G401 (cell line): ENCODE measurements around the gene PRC1. TPM values are rescaled to one million over a fixed set of nuclear protein-coding genes. Genes with fewer than 3 reads are reported as not detected.
A peak's percentile ranks its signal among the peaks of the same experiment; 100 is the strongest.
"Not testable (repeated sequence)": the region's sequence is repeated elsewhere in the genome, so short reads cannot be mapped to it uniquely, and the experiment has no call there.

ENCODE experiments used
- DNase-seq: peaks from one replicate; pipeline ENCODE4 v3.0.0-alpha.2; 2015; ENCODE audit warnings: low spot score
- in situ Hi-C: cut with HindIII; loops from 2 replicates; pipeline ENCODE4 v1.10.0; 2016; ENCODE audit warnings: low sequenced_read_pairs, mixed read lengths
- total RNA-seq: library from RNA; depleted of rRNA; stranded (reverse); fragments of >200 nt; shearing (Covaris generic); gene quantifications from 2 replicates; pipeline ENCODE4 v1.2.3, GENCODE V29; 2014; rRNA removed

PRC1 gene, protein sequence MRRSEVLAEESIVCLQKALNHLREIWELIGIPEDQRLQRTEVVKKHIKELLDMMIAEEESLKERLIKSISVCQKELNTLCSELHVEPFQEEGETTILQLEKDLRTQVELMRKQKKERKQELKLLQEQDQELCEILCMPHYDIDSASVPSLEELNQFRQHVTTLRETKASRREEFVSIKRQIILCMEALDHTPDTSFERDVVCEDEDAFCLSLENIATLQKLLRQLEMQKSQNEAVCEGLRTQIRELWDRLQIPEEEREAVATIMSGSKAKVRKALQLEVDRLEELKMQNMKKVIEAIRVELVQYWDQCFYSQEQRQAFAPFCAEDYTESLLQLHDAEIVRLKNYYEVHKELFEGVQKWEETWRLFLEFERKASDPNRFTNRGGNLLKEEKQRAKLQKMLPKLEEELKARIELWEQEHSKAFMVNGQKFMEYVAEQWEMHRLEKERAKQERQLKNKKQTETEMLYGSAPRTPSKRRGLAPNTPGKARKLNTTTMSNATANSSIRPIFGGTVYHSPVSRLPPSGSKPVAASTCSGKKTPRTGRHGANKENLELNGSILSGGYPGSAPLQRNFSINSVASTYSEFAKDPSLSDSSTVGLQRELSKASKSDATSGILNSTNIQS
- total RNA-seq, result 138 and 140 TPM in 2 replicates

DNA sequence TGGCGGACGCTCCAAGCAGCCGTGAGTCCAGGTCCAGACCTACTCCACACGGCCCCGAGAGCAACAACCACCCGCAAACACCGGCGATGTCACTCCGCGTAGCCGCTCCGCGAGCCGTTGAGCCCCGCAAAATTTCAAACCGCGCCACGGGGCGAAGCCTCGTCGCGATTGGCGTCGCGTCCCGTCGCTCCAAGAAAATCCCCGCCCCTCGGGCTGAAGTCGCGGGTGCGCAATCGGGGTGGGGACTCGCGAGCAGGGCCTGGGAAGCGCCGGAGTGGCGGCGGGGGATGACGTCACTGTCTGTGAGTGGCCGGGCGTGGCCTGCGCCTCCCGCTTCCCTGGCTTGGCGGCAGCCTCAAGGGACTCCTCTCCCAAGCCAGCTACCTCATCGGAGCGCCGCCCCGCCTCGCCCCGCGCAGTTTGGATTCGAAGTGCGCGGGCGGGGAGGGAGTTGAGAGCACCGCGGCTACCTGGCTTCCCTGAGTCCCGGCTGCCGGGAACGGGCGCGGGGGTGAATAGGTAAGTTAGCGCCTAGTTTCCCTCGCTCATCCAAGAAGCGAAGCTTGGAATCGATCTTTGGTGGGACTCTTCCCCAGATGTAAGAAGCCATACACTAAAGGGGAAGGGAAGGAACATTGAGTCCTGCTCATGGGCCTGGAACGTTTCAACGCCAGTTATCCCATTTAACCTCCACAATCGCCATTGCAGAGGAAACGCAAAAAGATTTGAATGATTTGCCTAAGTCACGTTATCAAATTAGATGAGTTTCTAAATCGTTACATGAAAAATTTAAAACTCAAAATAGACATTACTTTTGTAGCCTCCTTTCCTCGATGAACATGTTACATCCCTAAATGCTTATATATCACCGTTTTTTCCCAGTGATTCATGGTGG, at the start of gene PRC1:
Gene PRC1 (minus strand): TSS at position 119 of the 895 bp plus-strand sequence. CDS start 118 bp downstream, at position 1.
- in situ Hi-C loops, result no loop called here
- DNase-seq, result peak; percentile 98

DNA sequence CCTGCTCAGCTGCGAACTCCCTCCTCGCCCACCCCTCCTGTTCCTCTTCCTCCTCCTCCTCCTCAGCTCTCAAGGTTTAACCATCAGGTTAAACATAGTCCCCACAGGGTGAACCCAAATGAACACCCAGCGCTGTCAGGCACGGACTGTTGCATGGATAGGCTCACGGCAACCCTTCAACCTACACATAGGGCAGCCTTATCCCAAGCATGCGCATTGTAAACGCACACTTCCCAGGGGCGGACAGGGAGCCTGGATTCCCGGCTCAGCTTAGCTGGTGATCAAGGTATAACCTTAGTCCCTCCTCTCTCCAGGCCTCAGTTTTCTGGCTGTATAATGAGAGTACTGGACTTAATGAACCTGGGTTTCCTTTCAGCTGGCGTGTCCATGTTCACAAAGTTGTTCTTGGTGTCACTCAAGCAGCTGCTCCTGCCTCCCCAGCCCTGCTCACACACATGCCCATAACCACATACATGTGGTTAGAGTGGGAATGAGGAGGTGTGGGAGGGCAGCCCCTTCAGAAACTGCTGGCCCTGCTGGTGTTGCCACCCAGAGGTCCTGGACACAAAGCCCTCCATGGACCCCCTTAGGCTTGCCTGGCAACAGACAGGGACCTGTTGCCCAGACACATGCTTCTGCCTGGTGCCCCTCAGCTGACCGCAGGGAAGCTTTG, 49.0 kb upstream of the PRC1 start:
- in situ Hi-C loops, result no loop called here
- DNase-seq, result no peak

DNA sequence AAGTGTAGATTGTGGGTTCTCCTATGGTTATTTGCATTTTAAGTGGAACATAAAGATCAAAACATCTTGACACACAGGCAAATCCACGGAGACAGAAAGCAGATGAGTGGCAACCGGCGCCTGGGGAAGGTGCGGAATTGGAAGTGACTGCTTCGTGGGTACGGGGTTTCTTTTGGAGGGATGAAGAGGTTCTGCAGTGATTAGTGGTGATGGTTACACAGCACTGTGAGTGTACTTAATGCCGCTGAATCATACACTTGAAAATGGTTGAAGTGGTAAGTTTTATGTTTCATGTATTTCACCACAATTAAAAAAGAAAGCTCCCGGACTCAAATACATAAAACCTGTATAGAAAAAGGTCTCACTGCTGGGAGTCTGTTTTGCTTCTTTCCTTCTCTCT, 46.5 kb upstream of the PRC1 start:
- in situ Hi-C loops, result no loop called here
- DNase-seq, result no peak

DNA sequence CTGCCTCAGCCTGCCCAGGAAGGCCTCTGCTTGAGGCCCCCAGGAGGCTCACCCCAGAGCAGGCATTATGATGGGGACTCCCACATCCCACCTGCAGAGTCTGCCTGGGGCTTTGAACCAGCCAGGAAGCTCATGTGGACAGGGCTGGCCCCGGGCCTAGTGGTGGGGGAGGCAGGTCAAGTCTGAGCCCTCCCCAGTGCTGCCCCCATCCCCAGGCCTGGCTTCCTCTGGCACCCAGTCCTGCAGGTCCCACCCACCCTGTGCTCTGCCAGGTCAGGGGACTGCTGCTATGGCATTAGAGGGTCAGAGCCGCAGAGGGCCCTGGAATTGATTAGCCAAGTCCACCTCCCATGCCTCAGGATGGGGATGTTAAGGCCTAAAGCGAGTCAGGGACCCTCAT, 45.7 kb upstream of the PRC1 start:
- in situ Hi-C loops, result no loop called here
- DNase-seq, result no peak

DNA sequence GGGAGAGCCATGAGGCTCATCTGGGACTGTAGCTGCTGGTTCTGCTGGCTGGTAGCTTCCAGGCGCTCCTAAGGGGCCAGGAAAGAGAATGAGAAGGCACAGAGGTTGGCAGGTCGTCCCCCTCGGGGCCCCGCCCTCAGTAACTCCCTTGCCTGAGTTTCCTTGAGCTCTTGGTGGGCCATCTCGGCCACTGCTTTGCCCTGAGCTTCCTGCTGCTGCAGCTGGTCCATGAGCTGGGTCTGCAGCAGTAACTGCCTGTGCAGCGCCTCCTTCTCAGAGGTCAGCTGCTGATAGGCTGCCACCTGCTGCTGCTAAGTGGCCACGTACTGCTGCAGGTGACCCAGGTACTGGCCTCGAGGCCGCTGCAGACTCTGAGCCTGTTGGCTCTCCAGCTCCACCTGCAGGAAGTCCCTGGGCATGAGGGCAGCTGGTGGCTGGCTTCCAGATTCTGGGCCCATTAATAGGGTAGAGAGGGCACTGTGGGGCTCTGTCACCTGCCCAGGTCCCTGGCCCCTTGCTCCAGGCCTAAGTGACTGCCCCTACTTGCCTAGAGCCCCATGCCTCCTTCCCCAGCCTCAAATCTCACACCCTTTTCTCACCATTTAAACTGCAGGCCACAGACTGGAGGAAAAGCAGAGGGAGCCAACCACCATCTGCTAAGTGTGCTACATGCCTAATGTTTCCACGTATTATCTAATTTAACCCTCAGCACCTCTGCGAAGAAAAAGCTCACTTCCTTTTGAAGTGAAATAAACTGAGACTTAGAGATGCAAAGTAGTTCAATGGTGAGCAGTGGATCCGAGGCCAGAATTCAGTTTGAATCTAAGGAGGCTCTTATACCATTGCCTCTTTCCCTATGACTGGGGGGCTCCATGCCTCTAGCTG, 38.8 kb upstream of the PRC1 start:
- peak; percentile 47 for DNase-seq
- in situ Hi-C loops, result no loop called here

DNA sequence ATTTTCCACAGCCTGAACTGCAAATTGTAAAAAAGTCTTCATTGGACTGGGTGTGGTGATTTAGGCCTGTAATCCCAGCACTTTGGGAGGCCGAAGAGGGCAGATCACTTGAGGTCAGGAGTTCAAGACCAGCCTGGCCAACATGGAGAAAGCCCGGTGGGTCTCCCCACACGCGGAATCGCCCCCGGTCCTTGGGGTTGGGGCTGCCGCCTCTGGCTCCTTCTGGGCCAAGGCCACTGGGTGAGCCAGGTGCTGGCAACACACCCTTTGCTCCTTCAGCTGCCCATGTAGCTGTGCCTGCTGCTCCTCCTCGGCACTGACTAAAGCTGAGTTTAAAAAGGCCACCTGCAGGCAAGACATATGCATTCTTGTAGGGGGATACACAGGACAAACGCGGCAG, 37.5 kb upstream of the PRC1 start:
- in situ Hi-C loops, result no loop called here
- no peak for DNase-seq

DNA sequence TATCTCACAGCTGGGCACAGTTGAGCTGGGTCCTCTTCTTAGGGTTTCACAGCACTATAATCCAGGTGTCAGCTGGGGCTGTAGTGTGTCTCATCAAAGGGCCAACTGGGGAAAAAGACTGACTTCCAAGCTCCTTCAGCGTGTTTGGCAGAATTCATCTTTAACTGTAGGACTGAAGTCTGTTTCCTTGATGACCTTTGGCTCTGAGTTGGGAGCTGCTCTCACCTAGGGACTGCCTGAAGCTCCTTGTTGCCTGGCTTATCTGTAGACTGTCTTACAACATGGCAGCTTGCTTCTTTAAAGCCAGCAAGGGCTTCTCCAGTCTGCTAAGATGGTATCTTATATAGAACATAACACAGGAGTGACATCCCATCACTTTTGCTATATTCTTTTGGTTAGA, 33.3 kb upstream of the PRC1 start:
- in situ Hi-C loops, result no loop called here
- no peak for DNase-seq

DNA sequence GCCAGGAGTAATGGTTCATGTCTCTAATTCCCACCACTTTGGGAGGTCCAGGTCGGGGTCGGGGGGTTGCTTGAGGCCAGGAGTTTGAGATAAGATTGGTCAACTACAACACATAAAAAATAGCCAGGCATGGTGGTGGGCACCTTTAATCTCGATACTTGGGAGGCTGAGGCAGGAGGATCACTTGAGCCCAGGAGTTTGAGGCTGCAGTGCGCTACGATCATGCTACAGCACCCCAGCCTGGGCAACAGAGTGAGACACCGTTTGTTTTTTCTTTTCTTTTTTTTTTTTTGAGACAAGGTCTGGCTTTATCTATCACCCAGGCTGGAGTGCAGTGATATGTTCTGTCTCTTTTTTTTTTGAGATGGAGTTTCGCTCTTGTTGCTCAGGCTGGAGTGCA, 29.4 kb upstream of the PRC1 start:
- in situ Hi-C loops, result no loop called here
- no peak for DNase-seq

DNA sequence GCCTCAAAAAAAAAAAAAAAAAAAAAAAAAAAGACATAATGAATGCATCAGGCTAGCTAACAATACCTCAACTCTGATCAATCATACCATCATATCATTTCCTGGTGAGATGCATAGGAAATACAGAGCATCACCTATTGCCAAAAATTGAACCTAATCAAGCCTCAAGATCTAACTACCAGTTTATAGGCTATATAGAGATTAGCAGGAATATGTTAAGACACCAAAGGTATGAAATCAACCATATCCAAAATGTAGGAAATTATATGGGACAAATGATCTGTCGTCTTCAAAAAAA, 28.4 kb upstream of the PRC1 start:
- in situ Hi-C loops, result no loop called here
- no peak for DNase-seq

DNA sequence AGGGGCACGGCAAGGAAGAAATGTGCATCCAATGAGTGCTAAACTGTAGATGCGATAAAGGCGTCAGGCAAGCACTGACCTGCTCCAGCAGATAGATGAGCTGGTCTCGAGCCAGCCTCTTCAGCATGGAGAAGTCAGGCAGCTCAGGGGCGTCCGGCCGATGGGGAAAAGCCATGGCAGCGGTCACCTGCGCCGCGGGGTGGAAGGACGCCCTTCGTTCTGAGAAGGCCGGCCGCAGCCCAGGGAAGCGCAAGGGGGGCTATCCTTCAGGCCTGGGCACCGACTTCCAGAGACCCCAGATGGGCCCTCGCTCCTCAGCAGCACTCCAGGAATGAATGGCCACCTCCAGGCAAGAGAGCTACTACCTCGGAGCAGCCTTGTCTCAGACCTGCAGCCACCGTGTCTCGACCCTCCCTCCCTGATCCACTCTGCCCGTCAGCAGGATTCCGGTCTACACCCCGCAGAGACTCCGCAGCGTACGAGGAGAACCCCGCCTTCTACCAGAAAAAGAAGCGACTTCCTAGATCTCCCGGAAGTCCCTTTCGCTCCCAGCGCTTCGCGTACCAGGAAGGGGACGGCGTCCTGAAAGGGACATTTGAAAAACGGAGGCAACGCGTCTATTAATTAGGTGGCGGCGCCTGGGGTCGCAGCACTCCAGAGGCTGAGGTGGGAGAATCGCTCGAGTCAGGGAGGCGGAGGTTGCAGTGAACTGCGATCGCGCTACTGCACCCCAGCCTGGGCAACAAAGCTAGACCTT, 27.9 kb upstream of the PRC1 start, which contains the start of gene VPS33B:
Gene VPS33B (minus strand): TSS at position 520 of the 757 bp plus-strand sequence. CDS start 345 bp downstream, at position 175.
- DNase-seq, result peak; percentile 92
- in situ Hi-C loops, result no loop called here

DNA sequence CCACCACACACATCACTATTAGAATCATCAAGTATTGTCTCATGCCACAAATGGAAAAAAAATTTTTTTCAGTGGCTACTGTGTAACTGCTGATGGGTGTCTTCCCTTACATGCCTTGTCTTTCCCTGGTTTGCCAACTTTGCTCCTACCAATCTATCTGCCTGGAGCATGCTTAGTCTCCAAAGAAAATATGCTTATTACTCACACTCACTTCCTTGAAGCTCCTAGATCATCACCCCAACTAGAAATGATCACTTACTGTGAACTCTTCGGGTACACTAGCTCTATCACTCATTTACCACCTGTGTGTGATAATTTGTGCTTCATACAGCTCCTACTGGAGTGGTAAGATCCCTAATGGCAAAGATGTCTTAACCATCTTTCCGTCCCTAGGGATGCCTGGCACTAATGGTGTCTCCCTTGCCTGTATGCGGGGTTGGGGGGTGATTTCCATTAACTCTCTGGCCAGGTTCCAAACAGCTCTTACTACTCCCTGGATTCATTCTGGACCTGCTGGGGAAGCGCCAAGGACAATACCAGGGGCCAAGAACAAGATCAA, 27.3 kb upstream of the PRC1 start:
- in situ Hi-C loops, result no loop called here
- DNase-seq, result no peak

DNA sequence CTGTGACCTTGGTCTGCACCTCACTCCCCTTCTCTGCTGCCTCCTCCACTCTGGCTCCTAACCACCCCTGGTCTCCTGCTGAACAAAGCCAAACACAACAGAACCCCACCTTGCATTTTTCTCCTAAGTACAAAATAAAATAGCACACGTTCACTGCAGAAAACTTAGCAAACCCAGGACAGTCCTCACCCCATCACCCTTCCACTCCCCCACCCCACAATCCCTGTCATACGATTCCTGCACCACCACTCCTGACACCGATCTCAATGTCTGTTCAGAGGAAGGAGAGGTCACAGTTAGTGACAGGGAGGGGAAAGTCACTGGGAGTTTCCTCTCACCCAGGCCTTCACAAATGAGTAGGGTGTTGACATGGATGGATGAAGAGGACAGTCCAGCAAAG, 23.8 kb upstream of the PRC1 start:
- in situ Hi-C loops, result no loop called here
- DNase-seq, result no peak

DNA sequence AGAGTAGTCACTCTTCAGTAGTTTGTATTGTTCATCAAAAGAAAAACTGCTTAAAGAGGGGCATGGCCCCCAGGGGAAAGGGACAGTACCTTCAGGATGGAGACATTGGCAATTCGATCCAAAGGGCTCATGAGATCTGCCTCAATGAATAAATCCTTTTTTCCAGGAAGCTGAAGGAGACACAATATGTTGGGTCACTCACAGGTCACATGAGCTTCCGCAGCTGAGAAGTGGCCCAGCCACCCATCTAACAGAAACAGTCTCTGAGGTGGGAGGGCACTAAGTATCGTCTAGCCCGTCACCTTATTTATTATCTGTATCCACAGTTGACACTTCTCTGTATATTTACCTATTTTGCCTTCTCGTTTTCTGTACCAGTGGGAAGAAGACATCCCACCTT, 23.4 kb upstream of the PRC1 start:
- no peak for DNase-seq
- in situ Hi-C loops, result no loop called here

DNA sequence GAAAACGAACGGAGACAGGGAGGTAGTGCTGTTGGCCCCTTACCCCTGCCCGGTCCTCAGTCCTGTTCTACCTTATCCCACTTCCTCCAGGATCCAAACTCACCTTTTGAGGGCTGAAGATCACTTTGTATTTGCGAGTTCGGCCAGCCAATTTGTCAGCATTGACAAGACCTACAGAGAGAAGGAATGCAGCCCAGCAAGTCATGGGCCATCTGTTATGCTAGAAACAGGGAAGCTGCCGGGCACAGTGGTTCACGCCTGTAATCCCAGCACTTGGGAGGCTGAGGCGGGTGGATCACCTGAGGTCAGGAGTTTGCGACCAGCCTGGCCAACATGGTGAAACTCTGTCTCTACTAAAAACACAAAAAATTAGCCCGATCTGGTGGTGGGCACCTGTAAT, 19.4 kb upstream of the PRC1 start:
- in situ Hi-C loops, DNase-seq: not testable (repeated sequence)

DNA sequence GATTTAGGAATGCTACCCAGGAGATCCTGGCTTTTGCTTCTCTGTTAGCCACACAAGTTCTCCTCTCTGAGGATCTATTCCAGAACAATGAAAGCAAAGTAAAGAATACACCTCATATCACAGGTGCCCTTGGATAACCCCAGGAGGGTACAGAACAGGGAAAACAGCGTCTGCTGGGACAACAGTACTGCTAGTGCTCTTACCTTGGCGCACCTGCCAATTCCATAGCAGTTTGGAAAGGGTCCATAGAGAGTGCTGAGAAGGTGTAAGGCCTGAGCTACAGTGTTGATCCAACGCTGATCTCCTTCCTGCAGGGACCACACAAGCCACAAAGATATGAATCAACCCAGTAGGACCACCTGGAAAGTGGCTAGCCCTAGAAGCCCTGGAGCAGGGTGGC, 12.9 kb upstream of the PRC1 start:
- no peak for DNase-seq
- in situ Hi-C loops, result no loop called here

DNA sequence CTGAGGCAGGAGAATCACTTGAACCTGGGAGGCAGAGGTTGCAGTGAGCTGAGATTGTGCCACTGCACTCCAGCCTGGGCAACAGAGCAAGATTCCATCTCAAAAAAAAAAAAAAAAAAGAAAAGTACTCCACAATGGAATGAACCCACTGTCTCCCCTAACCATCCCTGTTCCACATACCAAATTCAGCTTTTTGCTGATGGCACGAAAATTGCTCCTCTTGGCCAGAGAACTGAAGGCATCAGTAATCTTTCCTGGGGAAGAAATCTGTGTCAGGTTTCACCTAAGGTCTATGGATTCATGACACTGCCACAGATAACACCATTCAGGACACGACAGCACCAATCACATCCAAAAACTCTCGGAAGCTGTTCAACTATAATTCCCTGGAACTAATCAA, 6.9 kb upstream of the PRC1 start:
- in situ Hi-C loops, result no loop called here
- DNase-seq, result no peak

DNA sequence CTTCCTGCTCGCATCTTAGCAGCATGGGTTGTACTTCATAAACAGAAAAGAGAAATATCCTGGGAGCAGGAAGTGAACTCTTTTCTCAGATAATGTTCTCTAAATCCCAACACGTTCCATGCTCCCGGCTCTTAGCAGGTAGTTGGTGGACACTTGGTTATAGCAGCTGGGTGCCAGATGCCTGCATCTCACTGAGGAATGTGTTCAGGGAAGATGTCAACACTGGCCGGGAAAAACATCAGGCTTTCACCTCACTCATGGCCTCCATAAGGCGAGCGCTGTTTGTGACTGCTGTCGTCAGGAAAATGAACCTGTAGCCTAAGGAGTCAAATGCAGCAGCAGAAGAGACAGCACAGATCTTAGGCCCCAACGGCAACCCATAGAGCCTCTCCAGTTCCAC, 4.4 kb upstream of the PRC1 start:
- in situ Hi-C loops, result no loop called here
- DNase-seq, result no peak

DNA sequence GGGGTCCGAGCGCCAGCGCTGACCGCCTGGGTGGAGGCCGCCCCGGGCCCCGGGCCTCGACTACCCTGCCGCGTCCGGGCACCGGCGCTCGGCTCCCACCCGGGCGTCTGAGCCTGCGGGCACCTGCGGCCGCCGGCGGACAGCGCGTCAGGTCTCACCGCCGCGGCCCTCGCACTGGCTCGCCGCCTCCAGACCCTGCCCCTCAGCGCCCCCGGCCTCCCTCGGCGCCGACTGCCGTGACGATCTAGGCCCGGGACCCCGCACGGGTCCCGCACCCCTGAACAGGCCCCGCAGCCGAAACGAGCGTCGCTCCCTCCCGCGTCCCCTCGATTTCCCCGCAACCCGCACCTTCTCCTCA, 297 bp downstream of the PRC1 start:
- DNase-seq, result no peak
- in situ Hi-C loops, result no loop called here
